LHCN-M2 (cell line): Measurements from ENCODE around the gene PILRB. TPM values are rescaled to one million over a fixed set of nuclear protein-coding genes. Genes with fewer than 3 reads are reported as not detected.

Experiments
- DNase-seq: peaks from one replicate; pipeline ENCODE4 v3.0.0-alpha.2; 2012; ENCODE audit warnings: low read depth
- total RNA-seq: library from RNA; depleted of rRNA; stranded (reverse); fragments of >200 nt; gene quantifications from 2 replicates; pipeline ENCODE4 v1.2.3, GENCODE V29; 2014; rRNA removed

PILRB gene
- total RNA-seq, 1 experiment from 2014 or later, result 15.7 TPM

DNA sequence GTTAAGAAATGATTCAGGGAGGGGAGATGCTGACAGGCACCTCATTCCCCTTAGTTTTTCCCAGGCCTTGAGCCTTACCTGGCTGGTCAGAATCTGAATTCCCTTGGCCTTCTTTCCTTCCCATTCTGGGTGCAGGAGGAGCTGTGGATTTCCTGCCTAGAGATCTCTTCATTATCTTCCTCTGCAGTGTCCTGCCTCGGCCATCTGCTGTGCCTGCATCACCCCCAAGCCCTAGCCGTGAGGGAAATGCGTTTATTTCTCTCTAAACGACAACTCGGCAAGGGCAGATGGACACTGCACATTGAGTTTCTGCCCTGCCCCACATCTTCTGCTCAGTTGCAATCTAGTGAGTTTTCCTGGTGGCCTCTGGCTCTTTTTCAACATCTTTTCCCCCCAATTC lies 43.9 kb downstream of the PILRB start:
- DNase-seq, result no peak

DNA sequence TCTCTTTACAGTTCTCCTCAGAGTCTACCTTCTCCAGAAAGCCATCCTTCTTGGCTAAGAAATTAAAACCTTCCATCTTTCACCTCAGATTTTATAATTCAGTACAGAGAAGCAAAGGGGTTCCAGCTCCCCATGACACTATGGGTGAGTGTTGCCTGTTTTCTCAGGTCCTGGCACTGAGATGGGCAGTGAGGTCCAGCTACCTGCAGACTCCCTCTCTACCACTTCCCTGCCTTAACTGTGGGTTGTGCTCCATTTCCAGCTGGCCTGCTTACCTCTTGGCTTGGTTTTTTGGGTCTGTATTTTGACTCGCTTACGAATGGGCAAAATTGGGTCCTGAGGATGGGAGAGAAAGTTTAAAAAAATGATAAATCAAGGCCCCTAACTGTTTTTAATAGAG lies 44.3 kb downstream of the PILRB start:
- no peak for DNase-seq

DNA sequence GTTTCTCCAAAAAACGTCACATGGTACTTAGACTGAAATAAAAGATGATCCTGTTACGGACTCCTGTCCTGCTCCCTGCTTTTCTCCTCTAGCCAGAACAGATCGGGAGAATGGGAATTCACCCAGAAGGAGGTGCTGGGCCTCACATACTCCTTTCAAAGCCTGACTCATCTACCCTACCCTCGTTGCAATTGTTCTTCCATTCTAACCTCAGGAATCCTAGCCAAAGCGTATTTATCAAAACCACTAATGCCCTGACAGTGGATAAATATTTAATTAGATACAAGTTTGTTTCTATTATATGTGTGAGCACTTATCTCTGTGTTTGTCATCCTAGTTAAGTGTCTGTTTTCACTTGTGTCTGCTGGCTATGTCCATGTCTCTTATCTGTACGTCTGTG lies 48.9 kb downstream of the PILRB start:
- DNase-seq, result peak; percentile 60

DNA sequence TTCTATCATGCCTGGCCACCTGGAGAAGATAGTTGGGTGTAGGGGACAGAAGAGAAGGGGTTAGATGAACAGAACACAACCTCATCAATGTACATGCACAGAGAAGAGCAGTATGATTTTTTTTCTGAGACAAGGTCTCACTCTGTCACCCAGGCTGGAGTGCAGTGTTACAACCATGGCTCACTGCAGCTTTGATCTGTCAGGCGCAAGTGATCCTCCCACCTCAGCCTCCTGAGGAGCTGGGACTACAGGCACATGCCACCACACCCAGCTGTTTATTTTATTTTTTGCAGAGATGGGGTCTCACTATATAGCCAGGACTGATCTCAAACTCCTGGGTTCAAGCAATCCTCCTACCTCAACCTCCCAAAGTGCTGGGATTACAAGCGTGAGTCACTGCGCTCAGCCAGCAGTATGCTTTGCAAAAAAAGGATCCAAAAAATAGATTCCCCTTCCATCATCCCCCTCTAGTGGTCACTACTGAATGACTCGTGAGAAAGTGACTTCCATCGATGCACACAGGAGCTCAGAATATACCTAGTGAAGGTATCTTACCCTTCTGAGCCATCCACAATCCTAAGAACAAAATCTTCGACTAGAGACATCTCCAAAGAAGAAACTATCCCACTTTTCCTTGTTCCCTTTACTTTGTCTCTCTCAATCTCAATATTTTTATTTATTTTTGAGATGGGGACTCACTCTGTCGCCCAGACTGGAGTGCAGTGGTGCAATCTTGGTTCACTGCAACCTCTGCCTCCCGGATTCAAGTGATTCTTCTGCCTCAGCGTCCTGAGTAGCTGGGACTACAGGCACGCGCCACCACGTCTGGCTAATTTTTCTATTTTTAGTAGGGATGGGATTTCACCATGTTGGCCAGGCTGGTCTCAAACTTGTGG lies 49.6 kb downstream of the PILRB start:
- peak; percentile 78 for DNase-seq

DNA sequence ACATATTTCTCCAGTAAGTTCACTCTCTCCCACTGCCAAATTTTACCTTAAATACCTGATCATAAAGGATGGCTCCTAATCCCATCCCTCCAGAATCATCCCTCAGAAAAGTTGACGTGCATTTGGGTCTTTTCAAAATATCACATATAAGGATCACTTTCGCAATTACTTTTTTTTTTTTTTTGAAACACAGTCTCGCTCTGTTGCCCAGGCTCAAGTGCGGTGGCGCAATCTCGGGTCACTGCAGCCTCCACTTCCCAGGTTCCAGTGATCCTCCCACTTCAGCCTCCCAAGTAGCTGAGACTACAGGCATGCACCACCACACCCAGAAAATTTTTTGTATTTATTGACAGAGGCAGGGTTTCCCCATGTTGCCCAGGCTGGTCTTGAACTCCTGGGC lies 53.2 kb downstream of the PILRB start:
- no peak for DNase-seq

DNA sequence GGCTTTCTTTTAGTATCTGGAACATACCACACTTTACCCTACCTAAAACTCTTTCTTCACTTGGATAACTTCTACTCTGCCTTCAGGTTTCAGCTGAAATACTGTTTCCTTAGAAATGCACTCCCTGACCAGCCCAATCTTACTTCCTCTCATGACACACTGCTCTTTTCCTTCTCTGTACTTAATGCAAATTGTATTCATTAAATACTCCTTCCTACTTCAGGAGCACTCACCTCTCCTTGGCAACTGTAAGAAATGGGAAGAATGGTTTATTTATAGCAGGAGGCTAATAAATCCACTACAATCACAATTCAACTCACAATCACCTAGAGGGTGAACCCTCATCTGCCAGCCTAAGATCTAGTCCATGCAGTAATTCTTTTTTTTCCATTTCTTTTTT lies 55.4 kb downstream of the PILRB start:
- no peak for DNase-seq

DNA sequence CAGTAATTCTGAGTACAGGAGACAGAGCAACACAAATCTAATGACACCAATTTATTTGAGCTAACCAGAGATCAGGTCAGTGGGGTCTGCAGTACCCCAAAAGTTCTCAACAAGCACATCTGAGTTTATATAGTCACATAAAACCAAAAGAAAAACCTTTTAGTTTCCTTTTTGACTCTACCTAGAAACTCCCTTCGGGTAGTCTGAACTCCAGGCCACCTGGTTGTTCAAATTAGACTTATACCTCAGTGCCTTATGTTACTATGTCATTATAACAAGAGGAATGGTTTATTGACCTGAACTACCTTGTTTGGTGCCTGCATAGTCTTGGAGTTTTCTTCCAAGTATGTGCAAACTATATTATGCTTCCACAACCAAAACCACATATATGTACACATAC lies 56.0 kb downstream of the PILRB start:
- no peak for DNase-seq

DNA sequence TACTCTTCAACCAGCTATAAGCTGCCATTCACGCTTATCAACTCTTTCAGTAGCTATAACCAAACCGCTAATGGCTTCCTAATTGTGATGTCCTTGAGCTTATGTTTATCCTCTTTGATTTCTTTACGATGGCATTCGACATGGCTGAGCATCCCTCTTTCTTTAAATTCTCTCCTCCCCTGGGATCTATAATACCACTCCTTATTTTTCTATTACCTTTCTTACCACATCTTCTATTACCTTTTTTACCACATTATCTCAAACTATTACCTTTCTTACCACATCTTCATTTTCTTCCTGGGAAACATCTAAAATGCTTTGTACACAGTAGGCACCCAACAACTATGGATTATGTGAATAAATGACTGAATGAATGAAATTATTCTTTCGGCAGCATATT lies 57.5 kb downstream of the PILRB start:
- no peak for DNase-seq

Other genes with a start within 250 kb of the PILRB start
- gene TAF6, start 238.8 kb upstream of the PILRB start, total RNA-seq, result 98.4 and 106 TPM in 2 replicates
- gene CNPY4, start 238.5 kb upstream of the PILRB start, total RNA-seq, result 23.2 and 28.0 TPM in 2 replicates
- gene MBLAC1, start 231.2 kb upstream of the PILRB start, total RNA-seq, result 1.9 and 5.9 TPM in 2 replicates
- gene LAMTOR4, start 209.2 kb upstream of the PILRB start, total RNA-seq, result 165 and 202 TPM in 2 replicates
- gene TRAPPC14, start 199.4 kb upstream of the PILRB start, total RNA-seq, result 18.8 and 21.8 TPM in 2 replicates
- gene GAL3ST4, start 189.5 kb upstream of the PILRB start, total RNA-seq, result 6.7 and 9.8 TPM in 2 replicates
- 9.6 and 9.9 TPM in 2 replicates for gene GPC2, start 180.7 kb upstream of the PILRB start, total RNA-seq
- gene STAG3, start 180.2 kb upstream of the PILRB start, total RNA-seq, result 0.23 and 0.96 TPM in 2 replicates
- not detected in 2 replicates for gene PVRIG, start 138.2 kb upstream of the PILRB start, total RNA-seq
- not detected in 2 replicates for gene SPDYE3, start 50.4 kb upstream of the PILRB start, total RNA-seq
- not detected in 2 replicates for gene PILRA, start 15.4 kb downstream of the PILRB start, total RNA-seq
- 1.9 and 4.2 TPM in 2 replicates for gene ZCWPW1, start 70.6 kb downstream of the PILRB start, total RNA-seq
- 59.0 and 63.9 TPM in 2 replicates for gene MEPCE, start 71.7 kb downstream of the PILRB start, total RNA-seq
- 68.5 and 71.6 TPM in 2 replicates for gene PPP1R35, start 78.4 kb downstream of the PILRB start, total RNA-seq
- not detected in 2 replicates for gene SPACDR, start 106.1 kb downstream of the PILRB start, total RNA-seq
- 41.3 and 51.7 TPM in 2 replicates for gene TSC22D4, start 121.1 kb downstream of the PILRB start, total RNA-seq
- gene NYAP1, start 125.8 kb downstream of the PILRB start, total RNA-seq, result 0.13 and 0.23 TPM in 2 replicates
- 23.0 and 28.0 TPM in 2 replicates for gene AGFG2, start 181.1 kb downstream of the PILRB start, total RNA-seq
- gene SAP25, start 215.8 kb downstream of the PILRB start, total RNA-seq, result 2.4 TPM in 1 of 2 replicates, not detected in the other
- gene LRCH4, start 228.0 kb downstream of the PILRB start, total RNA-seq, result 81.4 and 92.0 TPM in 2 replicates
- 0.38 and 0.92 TPM in 2 replicates for gene FBXO24, start 228.2 kb downstream of the PILRB start, total RNA-seq
- 4.7 and 5.2 TPM in 2 replicates for gene PCOLCE, start 244.2 kb downstream of the PILRB start, total RNA-seq